HT-29 (cell line): ENCODE data around the gene CYP24A1. TPM values are rescaled to one million over a fixed set of nuclear protein-coding genes. Genes with fewer than 3 reads are reported as not detected.
A peak's percentile ranks its signal among the peaks of the same experiment; 100 is the strongest.

Experiments
- DNase-seq: peaks from one replicate; pipeline ENCODE4 v3.0.0-alpha.2; 2015; ENCODE audit warnings: low spot score
- total RNA-seq: library from RNA; depleted of rRNA; stranded (reverse); fragments of >200 nt; shearing (Covaris generic); gene quantifications from 2 replicates; pipeline ENCODE4 v1.2.3, GENCODE V29; 2014; rRNA removed

CYP24A1 gene
- total RNA-seq, result 1.1 and 1.9 TPM in 2 replicates

DNA sequence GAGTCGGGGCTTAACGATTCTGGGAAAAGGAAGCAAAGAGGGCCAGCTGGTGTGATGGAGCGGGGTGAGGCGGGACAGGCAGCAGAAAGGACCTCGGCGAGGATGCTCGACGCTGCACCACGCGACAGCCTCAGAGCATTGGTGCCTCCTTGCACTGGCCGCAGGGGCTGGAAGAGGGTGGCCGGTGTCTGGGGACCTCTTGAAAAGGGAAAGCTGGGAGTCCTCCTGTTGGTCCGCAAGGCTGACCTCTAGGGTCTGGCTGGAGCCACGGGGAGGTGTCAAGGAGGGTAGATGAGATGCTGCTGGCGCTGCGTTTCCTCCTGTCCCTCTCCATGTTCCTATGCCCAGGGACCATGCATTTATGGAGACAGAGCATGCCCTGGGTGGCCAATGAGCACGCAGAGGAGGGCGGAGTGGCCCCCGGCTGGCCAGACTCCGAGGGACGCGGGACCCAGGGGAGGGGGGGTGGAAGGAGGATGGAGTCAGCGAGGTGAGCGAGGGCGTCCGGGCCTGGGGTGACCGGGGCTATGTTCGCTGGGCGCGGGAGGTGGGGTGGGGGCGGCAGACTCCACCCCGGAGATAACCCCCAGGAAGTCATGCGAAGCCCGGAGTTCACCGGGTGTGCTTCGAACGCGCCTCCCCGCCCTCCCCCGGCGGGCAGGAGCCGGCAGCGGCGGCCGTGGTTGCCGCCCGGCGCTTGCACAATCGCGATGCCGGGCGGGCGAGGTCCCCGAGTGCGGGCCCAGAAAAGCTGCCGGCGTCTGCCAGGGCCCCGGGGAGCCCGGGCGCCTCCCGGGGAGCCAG lies at the start of gene CYP24A1:
Gene CYP24A1 (minus strand): TSS at position 334 of the 804 bp plus-strand sequence. CDS start 407 bp downstream, outside the sequence.
- peak; percentile 53 for DNase-seq

DNA sequence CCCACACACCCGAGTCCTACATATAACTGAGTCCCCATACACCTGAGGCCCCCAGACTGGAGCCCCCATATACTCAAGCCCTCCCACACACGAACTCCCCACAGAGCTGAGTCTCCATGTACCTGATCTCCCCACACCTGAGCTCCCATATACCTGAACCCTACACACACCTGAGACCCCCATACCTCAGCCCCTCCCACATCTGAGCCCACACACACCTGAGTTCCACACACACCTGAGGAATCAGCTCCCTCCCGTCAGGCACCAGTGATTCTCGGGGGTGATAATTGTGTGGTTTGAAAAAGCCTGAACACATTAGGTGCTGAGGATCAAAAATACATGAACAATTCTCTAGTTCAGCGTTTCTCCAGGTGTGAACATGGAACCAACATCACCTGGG lies 49.5 kb upstream of the CYP24A1 start:
- no peak for DNase-seq

DNA sequence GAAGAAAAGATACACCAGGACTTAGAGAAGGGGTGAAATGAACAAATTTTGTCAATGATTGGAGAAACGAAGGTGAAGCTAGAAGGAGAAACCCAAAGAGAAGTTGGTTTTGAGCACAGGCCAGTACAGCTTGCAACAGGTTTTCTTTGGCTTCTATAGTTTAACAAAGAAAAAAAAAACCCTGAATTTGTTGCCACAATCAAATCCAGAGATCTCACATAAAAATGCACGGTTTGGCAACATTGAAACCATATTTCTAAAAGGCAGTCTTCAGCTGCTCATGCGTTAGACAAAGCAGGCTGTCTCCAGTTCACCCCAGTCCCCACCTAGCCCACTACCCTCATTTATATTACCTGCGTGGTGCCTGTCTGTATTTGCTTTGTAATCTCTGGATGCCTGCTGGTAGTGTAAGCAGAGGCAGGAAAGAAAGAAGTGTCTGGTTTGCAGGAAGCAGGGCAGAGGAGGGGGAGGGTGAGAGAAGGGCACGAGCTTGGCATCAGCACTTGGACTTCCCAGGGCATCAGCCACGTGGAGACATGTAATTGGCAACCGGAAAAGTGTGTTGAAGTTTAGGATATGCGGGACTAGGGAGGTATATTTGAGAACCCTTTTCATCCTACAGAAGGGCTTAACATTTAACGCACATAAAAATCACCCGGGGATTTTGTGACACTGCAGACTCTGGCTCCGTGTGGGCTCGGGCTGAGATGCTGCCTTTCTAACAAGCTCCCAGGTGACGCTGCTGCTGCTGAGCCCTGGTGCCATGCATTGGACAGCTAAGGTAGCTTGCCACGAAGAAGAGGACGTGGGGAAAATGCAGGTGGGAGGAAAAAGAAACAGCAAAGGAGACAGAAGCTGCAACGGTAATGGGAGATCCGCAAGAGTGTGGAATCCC lies 48.5 kb upstream of the CYP24A1 start:
- DNase-seq, result no peak

DNA sequence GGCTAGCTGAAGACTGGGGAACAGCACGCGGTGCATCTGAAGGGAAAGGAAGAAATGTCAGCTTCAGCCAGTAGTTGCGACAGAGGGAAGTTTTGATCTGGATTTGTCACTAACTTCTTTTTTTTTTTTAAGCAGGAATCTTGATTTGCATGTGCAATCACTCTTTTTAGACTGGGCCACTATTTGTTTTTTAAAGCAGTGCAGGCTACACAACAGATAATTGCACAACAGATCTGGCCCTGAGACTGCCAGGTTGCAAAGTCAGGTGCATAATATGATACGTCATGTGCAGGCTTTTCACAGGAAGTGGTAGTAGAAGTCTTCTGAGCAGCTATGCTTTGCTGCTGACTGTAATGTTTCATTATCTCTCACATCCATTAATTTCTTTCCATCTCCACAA lies 47.6 kb upstream of the CYP24A1 start:
- no peak for DNase-seq

DNA sequence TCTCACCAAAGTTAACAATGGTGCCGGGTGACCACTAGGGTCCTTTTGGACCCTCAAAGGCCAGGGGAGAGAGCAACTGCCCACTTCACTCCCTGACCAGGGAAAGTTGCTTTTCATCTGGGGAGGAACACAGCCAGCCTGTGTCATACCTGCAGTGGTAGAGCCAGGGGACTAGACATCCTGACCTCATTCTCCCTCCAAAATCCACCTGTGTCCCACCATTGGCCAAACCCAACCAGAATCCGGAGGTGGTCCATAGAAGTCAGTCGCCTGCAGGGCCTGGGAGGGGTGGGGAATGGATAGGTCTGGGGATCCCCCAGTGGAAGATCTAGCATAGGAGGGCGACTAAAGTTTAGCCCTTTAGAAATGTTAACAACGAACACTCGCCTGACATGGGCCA lies 46.9 kb upstream of the CYP24A1 start:
- DNase-seq, result no peak

DNA sequence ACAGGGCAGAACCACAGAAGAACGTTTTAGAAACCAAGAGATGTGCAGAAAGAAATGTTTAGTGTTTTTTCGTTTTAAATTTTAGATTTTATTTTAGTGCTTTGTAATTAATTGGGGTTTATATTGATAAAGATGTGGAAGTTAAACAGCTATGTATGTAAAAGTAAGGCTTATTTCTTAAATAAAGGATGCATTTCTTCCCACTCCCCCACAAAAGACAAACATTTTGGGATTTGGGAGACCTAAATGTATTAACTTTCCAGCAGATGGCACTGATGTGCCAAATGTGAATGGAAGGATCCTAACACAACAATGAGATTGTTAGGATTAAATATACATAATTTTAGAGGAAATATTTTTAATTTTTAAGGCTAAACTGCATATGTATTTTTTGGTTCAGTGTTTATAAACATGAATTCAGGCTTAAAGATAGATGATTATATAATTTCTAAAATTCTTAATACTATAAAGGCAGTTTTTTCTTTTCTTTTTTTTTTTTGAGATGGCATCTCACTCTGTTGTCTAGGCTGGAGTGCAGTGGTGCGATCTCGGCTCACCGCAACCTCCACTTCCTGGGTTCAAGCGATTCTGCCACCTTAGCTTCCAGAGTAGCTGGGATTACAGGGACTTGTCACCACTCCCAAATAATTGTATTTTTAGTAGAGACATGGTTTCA lies 46.1 kb upstream of the CYP24A1 start:
- peak; percentile 82 for DNase-seq

DNA sequence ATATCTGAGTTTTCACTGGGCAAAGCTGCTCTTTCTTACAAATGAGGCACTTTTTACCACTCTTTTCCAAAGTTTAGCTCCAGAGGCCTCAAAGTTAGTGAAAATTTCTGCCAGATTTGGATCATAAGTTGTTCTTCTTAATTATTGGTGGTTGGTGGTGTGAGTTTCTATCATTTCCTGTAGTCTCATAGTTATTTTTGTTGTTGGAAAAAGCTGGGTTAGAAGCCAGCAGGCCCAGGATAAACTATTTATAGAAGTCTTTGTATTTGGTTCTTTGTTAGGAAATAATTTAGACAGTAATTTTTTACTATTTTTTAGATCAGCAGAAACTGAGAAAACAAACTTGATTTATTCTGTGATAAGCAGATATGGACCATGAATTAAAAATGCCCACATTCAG lies 44.7 kb upstream of the CYP24A1 start:
- DNase-seq, result no peak

DNA sequence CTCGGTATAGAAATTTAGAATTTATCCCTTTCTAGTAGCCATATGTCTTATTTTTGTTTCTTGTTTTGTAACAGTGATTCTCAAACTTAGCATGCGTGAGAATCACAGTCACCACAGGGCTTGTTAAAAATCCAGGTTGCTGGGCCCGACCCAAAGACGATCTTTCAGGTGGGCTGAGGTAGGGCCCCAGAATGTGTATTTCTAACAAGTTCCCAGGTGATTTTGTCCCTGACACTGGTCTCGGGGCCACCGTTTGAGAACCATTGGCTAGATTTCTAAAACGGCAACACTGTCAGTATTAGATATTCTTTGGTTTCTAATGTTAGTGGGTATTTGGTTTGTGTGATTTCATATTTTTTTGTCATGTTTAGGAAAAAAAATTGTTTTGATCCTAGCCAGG lies 44.0 kb upstream of the CYP24A1 start:
- DNase-seq, result no peak

DNA sequence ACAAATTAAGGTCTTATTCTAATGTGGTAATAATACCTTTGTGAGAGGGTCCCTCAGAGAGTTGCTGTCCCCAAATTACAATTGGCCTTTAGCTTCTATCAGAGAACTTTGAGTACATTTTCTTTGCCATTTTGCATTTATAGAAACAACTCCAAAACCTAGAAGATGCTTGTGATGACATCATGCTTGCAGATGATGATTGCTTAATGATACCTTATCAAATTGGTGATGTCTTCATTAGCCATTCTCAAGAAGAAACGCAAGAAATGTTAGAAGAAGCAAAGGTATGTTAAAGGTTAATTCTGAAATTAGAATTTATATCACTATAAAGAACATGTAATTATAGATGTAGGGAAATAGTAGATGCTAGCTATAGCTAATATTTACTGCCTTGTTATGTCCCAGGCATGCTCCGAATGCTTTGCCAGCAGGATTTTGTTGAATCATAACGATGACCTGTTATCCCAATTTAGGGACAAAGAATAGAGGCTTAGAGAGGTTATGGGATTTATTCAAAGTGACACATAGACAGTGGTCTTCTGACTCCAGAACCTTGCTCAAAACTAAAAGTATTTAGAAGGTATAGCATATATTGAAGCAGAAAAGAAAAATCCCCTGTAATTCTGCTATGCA lies 41.5 kb upstream of the CYP24A1 start:
- no peak for DNase-seq

DNA sequence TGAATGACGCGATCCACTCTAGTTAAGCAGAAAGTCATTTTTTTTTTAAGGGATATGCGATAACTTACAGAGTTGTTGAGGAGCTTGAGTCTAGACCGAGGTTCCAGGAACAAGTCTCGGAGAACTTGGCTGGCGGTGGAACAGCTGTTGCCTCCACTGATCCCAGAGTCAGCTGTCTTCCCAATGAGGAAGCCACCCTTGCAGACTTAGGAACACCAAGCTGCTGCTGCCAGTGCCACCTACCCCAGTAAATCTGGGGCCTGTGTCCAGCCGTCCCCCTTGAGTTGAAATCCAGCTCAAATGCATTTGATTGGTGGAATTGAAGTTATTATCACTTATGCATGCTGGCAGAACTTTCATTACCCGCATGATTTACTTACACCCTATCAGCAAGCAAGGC lies 40.8 kb upstream of the CYP24A1 start:
- DNase-seq, result no peak

DNA sequence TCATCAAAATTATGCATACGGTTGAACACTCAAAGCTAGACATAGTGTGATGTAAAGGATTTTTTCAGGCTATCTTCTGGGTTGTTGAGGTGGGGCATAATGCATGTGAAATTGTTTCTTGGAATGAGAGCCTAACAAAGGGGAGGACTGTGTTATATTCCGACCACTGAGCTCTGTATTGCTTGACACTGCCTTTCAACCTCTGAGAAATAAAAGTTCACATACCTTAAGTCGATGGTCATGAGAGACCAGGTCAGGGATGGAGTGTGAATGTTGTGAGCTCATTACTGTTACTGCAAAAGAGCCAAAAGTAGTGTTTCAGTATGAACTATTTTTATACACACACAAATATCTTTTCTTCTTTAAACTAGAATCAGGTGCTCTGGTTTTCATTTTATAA lies 39.1 kb upstream of the CYP24A1 start:
- DNase-seq, result no peak

DNA sequence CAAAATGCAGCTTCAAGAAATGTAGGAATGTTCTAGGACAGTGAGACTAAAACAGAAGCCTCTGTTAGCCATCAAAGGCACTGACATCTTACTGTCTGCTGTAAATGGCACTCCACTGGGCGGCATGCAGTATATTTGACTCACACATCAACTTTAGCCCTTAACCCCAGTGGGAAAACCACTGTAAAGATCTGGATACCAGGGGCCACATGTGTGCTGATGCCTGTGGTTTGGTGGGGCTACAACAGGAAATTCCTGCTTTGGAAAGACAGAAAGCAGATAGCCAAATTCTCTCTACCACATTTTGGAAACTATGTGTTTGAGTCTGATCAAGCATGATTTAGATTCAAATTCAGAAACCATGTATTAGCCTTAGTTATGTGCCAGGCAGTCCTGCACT lies 38.4 kb upstream of the CYP24A1 start:
- no peak for DNase-seq

DNA sequence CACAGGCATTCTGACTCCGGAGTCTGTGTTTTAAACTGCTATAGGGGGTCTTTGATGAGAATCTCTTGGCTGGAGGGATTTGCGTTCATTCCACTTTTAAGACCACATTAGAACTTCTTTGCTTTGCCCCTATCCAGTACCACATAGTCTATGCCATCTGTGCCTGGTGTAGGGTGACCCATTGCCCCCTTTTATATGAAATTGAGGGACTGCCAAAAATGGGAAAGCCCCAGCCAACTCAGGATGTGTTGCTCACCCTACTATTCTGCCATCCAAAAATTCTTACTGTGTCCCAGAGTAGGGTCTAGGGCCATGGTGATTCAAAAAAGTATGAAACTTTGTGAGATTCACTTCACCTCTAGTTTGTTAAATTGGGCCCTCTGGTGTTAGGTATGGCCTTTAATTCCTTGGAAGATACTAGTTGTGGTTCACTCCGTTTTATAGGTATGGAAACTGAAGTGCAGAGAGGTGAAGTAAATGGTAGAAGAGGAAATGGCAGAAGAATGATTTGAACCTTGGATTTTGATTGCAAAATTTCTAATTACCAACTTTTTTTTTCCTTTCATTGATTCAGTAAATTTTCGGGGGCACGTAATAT lies 35.5 kb upstream of the CYP24A1 start:
- DNase-seq, result no peak

DNA sequence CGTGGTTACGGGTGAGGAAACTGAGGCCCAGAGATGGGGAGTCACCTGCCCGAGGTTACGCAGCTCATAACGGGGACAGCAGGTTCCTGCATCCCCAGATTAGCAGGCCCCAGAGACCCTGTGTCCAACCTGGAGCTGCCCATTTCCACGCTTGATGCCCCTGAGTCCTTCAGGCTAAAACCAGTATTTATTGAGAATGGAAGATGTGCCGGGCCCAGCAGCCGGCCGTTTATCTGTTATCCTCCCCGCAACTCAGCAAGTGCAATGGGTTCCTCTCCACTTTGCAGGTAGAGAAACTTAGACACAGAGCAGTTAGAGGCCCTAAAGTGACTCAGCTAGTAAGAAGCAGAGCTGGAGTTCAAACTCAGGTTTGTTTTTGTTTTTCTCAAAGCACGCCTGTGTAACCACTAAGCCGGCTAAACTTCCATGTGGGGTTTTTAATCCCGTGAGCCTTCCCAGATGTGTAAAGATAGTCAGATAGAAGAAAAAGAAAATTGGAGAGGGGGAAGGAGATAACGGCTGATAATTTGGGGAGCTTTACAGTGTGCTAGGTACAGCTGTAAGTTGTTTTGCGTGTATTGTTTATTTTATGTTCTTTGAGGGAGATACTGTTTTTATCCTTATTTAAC lies 34.9 kb upstream of the CYP24A1 start:
- peak; percentile 59 for DNase-seq

DNA sequence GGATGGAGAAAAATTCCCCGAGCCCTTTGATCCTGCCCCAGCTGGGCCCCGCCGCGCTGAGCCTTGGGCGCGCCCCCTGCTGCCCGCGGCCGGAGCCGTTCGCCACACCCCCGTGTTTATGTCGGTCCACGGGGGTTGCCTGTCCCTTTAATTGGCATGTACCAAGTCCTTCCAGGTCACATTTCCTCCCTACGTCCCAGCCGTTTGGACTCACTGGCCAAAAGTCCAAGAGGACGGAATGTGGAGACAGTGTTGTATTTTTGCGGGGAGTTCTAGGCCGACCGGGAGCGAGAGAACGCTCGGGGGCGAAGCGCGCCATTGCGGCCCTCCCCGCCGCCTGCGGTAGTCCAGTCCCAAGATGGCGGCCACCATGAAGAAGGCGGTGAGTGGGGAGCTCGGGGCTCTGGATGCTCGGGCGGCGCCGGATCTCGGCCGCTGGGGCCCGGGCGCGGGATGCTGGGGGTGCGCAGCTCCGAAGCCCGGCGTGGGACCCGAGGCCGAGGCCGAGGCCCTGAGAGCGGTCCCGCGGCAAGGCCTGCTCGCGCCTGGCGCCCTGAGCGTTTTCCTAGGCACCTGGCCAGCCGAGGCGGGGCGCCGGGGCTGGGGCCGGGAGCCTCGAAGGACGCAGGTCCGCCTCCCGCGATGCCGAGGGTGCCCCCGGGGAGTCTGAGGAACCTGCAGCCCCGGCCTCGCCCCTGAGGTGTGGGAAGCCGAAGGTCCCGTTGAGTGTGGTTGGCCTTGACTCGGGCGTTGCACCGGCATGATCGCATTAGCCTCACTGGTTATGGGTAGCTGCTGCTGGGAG lies 34.2 kb upstream of the CYP24A1 start, which contains the start of gene PFDN4:
Gene PFDN4 (plus strand): TSS at position 345 of the 805 bp plus-strand sequence. CDS start 14 bp downstream, at position 359.
- peak; percentile 97 for DNase-seq

DNA sequence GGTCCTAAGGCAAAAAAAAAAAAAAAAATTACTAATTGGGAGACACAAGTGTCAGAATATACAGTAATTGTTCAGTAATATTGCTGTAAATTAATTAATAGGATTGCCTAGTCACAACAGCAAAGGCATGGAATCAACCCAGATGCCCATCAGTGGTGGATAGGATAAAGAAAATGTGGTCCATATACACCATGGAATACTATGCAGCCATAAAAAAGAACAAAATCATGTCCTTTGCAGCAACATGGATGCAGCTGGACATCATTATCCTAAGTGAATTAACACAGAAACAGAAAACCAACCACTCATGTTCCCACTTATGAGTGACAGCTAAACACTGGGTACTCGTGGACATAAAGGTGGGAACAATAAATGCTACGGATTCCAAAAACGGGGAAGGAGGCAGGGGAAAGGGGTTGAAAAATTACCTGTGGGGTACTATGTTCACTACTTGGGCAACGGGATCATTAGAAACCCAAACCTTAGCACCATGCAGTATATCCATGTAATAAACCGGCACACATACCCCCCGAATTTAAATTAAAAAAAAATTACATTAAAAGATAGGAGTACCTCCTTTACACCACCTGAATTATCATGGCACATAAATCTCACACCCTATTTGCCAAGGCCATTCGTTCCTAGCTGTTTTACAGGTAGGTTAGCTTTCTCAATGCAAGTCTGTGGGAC lies 33.4 kb upstream of the CYP24A1 start:
- DNase-seq, result no peak

DNA sequence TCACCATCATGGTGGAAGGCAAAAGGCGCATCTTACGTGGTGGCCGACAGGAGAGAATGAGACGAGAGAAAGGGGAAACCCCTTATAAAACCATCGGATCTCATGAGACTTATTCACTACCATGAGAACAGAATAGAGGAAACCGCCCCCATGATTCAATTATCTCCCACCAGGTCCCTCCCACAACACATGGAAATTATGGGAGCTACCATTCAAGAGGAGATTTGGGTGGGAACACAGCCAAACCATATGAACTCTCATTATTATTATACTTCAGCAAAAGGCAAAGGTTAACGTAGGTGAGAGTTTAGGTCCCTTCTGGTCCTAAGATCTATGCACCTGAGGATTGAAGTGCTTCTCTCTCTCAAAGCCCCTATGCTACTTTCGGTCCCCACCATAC lies 31.7 kb upstream of the CYP24A1 start:
- DNase-seq, result no peak

DNA sequence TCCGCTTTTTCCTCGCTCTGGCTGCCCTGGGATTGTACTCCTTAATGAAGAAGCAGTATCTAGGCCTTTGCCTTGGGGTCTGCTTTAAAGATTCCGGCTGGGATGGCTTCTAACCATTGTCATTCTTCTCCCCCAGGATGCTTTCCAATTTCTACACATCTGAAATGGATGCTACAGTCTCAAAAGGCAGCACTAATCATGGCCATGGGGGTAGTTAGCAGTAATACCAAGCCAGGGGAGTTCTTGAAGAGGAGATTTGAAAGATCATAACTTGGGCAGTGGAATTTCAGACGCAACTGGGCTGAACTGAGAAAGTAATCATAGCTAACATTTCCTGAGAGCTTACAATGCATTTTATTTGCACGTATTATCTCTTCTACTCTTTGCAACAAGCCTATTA lies 30.7 kb upstream of the CYP24A1 start:
- no peak for DNase-seq

DNA sequence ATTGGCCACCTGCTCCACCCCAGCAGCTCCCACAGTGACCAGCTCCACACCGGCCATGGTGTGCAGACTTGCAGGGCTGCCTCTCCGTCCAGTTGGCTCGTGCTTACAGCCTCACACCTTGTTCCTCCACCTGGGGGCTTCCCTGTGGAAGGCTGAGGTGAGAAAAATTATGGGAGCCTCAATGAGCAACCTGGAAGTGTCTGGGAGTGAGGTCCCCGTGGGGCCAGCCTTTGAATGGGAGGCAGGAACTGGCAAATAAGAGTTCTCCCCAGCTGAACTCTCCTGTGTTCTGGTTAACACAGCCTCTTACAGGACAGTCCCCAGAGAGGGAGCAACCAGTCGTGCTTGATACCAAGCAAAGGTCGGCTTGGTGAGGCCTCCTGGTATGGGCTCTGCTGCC lies 30.3 kb upstream of the CYP24A1 start:
- DNase-seq, result no peak
